ENCODE results near the gene ITSN2. TPM values are rescaled to one million over a fixed set of nuclear protein-coding genes. Genes with fewer than 3 reads are reported as not detected.

ITSN2 gene
- total and polyA plus RNA-seq, 2 of the 8 experiments (the other 6 are each of a cell fraction or from before 2014, with no cell fraction given) = 9.3 to 17.0 TPM

- H3K23me2 ChIP-seq (ENCODE audit: low read depth, low read length) = no peaks in the 10 kb centered on the region
- H4K91ac ChIP-seq (replicated peaks; ENCODE audit: insufficient read length, low read length) = no peak overlapping the region
- no peaks in the 10 kb centered on the region for H3K4me1 ChIP-seq (replicated peaks in 1 of 4; ENCODE audit: control insufficient read depth in 3 of 4, insufficient read depth in 4 of 4, low read length in 3 of 4)
- DNase-seq (ENCODE audit: low read depth in 1 of 2, low spot score in 2 of 2) (no peak), FAIRE-seq (no peak)
- TF ChIP-seq RFX5 (IDR thresholded peaks at IDR 0.05; ENCODE audit: borderline replicate concordance, low read depth, low read length) (no peak), BACH1 (IDR thresholded peaks at IDR 0.05; ENCODE audit: low read length) (no peak), CBX5 (IDR thresholded peaks at IDR 0.05; ENCODE audit: low read depth, low read length) (no peak), ATF2 (IDR thresholded peaks at IDR 0.05; ENCODE audit: low read length) (no peak), SRF (IDR thresholded peaks at IDR 0.05; ENCODE audit: low read depth, low read length) (no peak), GTF2F1 (IDR thresholded peaks at IDR 0.05; ENCODE audit: borderline replicate concordance, low read depth, low read length) (no peak)
- H2BK120ac ChIP-seq (replicated peaks; ENCODE audit: low read depth, low read length) = no peak overlapping the region
- H3K23ac ChIP-seq (ENCODE audit: insufficient read length) = no peak overlapping the region
- H4K20me1 ChIP-seq (replicated peaks in 1 of 2; ENCODE audit: control insufficient read depth in 1 of 2, insufficient read depth in 2 of 2, low read length in 2 of 2) = no peaks in the 10 kb centered on the region
- H3K14ac ChIP-seq (ENCODE audit: insufficient read length) = no peak overlapping the region
- no peak overlapping the region for H4K8ac ChIP-seq (ENCODE audit: extremely low read depth, insufficient read depth, low read length)
- H3K79me1 ChIP-seq (ENCODE audit: low read depth, low read length) = no peaks in the 10 kb centered on the region
- H3K4me2 ChIP-seq (ENCODE audit: insufficient read depth in 1 of 2, low read depth in 2 of 2, low read length in 2 of 2) = no peak overlapping the region
- H3K4me3 ChIP-seq (ENCODE audit: extremely low read depth in 1 of 4, insufficient read depth in 2 of 4, low read depth in 3 of 4, low read length in 4 of 4) = no peak overlapping the region
- H3K27ac ChIP-seq (ENCODE audit: low read depth, low read length) = no peak overlapping the region
- 93% methylated on average over 3 of the region's 3 CpGs; no CpG with 5 or more reads in 1 of the 2 experiments for WGBS, 2 experiments (ENCODE audit: extremely low coverage in 1 of 2, insufficient coverage in 1 of 2, insufficient read length in 1 of 2, insufficient replicate concordance in 2 of 2, low coverage in 1 of 2, low lambda C conversion rate in 2 of 2, missing lambda C conversion rate in 1 of 2)
- H3K79me2 ChIP-seq (ENCODE audit: control insufficient read depth in 1 of 2, insufficient read depth in 2 of 2, low read length in 2 of 2) = no peaks in the 10 kb centered on the region; a peak in 1 of 4 replicates
- H3K56ac ChIP-seq (replicated peaks; ENCODE audit: insufficient read length, low read depth, low read length) = no peak overlapping the region
- CTCF ChIA-PET (ENCODE audit: partially characterized antibody) = interaction anchor here (0.6 kb wide), 1 partner anchor 248 kb away, joined by 3 read pairs; no protein-coding TSS in a partner anchor
- H3K27me3 ChIP-seq (replicated peaks in 1 of 4; ENCODE audit: control insufficient read depth in 3 of 4, extremely low read depth in 1 of 4, insufficient read depth in 3 of 4, low read length in 3 of 4) = no peaks in the 10 kb centered on the region
- H3K9ac ChIP-seq (replicated peaks in 1 of 4; ENCODE audit: extremely low read depth in 1 of 4, low read depth in 3 of 4, low read length in 3 of 4) = no peak overlapping the region
- no peaks in the 10 kb centered on the region for H3K36me3 ChIP-seq (ENCODE audit: control insufficient read depth in 2 of 4, insufficient read depth in 4 of 4, low read length in 3 of 4)
- H2BK12ac ChIP-seq (ENCODE audit: low read depth, low read length) = no peak overlapping the region
- no peaks in the 10 kb centered on the region for H3K9me3 ChIP-seq (ENCODE audit: insufficient read depth in 2 of 2, low read depth in 1 of 2, low read length in 1 of 2)
- no peak overlapping the region for H4K5ac ChIP-seq (ENCODE audit: insufficient read length, low read depth, low read length)
- no peak overlapping the region for H2BK5ac ChIP-seq (ENCODE audit: low read depth, low read length)
- H3K4ac ChIP-seq (replicated peaks; ENCODE audit: insufficient read length, low read depth, low read length) = no peak overlapping the region
- H2AFZ ChIP-seq (ENCODE audit: low read length) = no peak overlapping the region
- H3K18ac ChIP-seq (ENCODE audit: extremely low read depth, low read length) = no peak overlapping the region
- no peak overlapping the region for H2BK15ac ChIP-seq (ENCODE audit: low read length)
- POLR2A ChIA-PET (ENCODE audit: partially characterized antibody) = no interaction called here
- no peak overlapping the region for H2BK20ac ChIP-seq (ENCODE audit: low read length)
- H2AK5ac ChIP-seq (ENCODE audit: low read depth, low read length) = no peak overlapping the region
Measured at GRCh38 chr2:24354395-24354794, 5.9 kb downstream of the ITSN2 start.

All from H1 (cell line).